Right atrium auricular region (tissue), 2 donors: ENCODE results near the gene FBXO24. TPM values are rescaled to one million over a fixed set of nuclear protein-coding genes. Genes with fewer than 3 reads are reported as not detected.
"Not testable (repeated sequence)": the region's sequence is repeated elsewhere in the genome, so short reads cannot be mapped to it uniquely, and the experiment has no call there.

Experiments
- DNase-seq: peaks from one replicate; pipeline ENCODE4 v3.0.0-alpha.2; 2019; ENCODE audit warnings: low spot score
- H3K27ac ChIP-seq, 2 donors: fragments of 200-600 bp; sonication (generic); 1 replicate in 1 of 2; 2 replicates in 1 of 2; pipeline ENCODE4 v1.5.1; 2016 to 2019
- H3K27me3 ChIP-seq, 2 donors: fragments of 200-600 bp; sonication (generic); one replicate each; pipeline versions ENCODE4 v1.5.1 to v1.6.0; 2017 to 2019
- H3K36me3 ChIP-seq: fragments of 200-600 bp; sonication (generic); one replicate; pipeline ENCODE4 v1.5.1; 2016
- H3K4me1 ChIP-seq, 2 donors: fragments of 200-600 bp; sonication (generic); one replicate each; pipeline versions ENCODE4 v1.5.1 to v1.6.0; 2017 to 2019
- H3K4me3 ChIP-seq, 2 donors: fragments of 200-600 bp; sonication (generic); 1 replicate in 1 of 2; 2 replicates in 1 of 2; pipeline ENCODE4 v1.5.1; 2017 to 2019; ENCODE audit warnings: mild to moderate bottlenecking in 1 of 2, moderate library complexity in 1 of 2
- H3K9me3 ChIP-seq, 2 donors: fragments of 200-600 bp; sonication (generic); one replicate each; pipeline ENCODE4 v1.5.1; 2019
- CTCF ChIP-seq, 2 donors: fragments of 200-600 bp; sonication (generic); IDR thresholded peaks; one replicate each; pipeline ENCODE4 v1.5.1; 2019; ENCODE audit warnings: antibody characterized with exemption in 2 of 2
- total RNA-seq, 2 donors: library from RNA; depleted of rRNA; stranded (reverse); fragments of >200 nt; gene quantifications; one replicate each; pipeline ENCODE4 v1.1.0, GENCODE V29; 2016

The FBXO24 gene
- under 1 TPM in 1 of 2 donors, not detected in 1; 0.20 TPM for total RNA-seq

- Histone ChIP-seq H3K4me1 (peaks cover 0 to 51% of the 10 kb centered on the region in 2 donors), H3K36me3 (peaks cover 11% of the 10 kb centered on the region), H3K9me3 (no peaks in the 10 kb centered on the region), H3K27me3 (no peaks in the 10 kb centered on the region), H3K4me3 (peak within 1 kb of the TSS; percentile 84 to 96), H3K27ac (peak within 1 kb of the TSS; percentile 94 to 97)
- peak; percentile 100 for DNase-seq
- TF ChIP-seq CTCF (IDR thresholded peaks at IDR 0.05): no peak
Measured at GRCh38 chr7:100586266-100587025, at the start of gene FBXO24. Gene FBXO24, plus strand, starts transcription at chr7:100586328. Its CDS starts 298 bp downstream, at chr7:100586626.

GRCh38 chr7:100536695-100537094 lies 49.4 kb upstream of the FBXO24 start:
- H3K36me3 ChIP-seq, H3K27ac ChIP-seq, DNase-seq: not testable (repeated sequence)

GRCh38 chr7:100538348-100538653 lies 47.8 kb upstream of the FBXO24 start:
- no peak for TF ChIP-seq CTCF (IDR thresholded peaks at IDR 0.05)
- H3K4me3 ChIP-seq: peak overlapping the region in 1 of 2 donors; percentile 43
- H3K36me3 ChIP-seq: no peaks in the 10 kb centered on the region
- no peak for DNase-seq
- no peaks in the 10 kb centered on the region for H3K27me3 ChIP-seq
- H3K27ac ChIP-seq: peak overlapping the region; percentile 39 to 46
- H3K4me1 ChIP-seq: peaks cover 0 to 18% of the 10 kb centered on the region in 2 donors
- no peaks in the 10 kb centered on the region for H3K9me3 ChIP-seq

More at GRCh38 chr7:100536695-100537094, 49.4 kb upstream of the FBXO24 start:
- not testable (repeated sequence) for H3K9me3 ChIP-seq, H3K4me3 ChIP-seq, H3K27me3 ChIP-seq
- peaks cover 0 to 18% of the 10 kb centered on the region in 2 donors for H3K4me1 ChIP-seq

- TF ChIP-seq CTCF (IDR thresholded peaks at IDR 0.05): no peak
- H3K27me3 ChIP-seq: no peaks in the 10 kb centered on the region
- peak; percentile 100 for DNase-seq
- H3K27ac ChIP-seq: peak within 1 kb of the TSS; percentile 67 to 78
- no peaks in the 10 kb centered on the region for H3K9me3 ChIP-seq
- peak within 1 kb of the TSS; percentile 69 to 98 for H3K4me3 ChIP-seq
- H3K4me1 ChIP-seq: peaks cover 0 to 22% of the 10 kb centered on the region in 2 donors
- no peaks in the 10 kb centered on the region for H3K36me3 ChIP-seq
Measured at GRCh38 chr7:100538654-100539435, 47.3 kb upstream of the FBXO24 start, which contains the start of gene AGFG2. Gene AGFG2, plus strand, starts transcription at chr7:100539203. Its CDS starts 144 bp downstream, at chr7:100539347.

- H3K27me3 ChIP-seq: no peaks in the 10 kb centered on the region
- peak overlapping the region; percentile 69 to 98 for H3K4me3 ChIP-seq
- H3K4me1 ChIP-seq: peaks cover 0 to 29% of the 10 kb centered on the region in 2 donors
- no peaks in the 10 kb centered on the region for H3K36me3 ChIP-seq
- H3K27ac ChIP-seq: peak overlapping the region; percentile 67 to 78
- no peak for DNase-seq
- TF ChIP-seq CTCF (IDR thresholded peaks at IDR 0.05): no peak
- no peaks in the 10 kb centered on the region for H3K9me3 ChIP-seq
Measured at GRCh38 chr7:100539436-100540006, 46.6 kb upstream of the FBXO24 start.
